Psoas muscle (tissue), 8 donors: ENCODE data around the gene TOR1A. TPM values are rescaled to one million over a fixed set of nuclear protein-coding genes. Genes with fewer than 3 reads are reported as not detected.

Experiments
- ATAC-seq, 4 donors: fragments of 200-7000 bp; cut with Tn5 transposase; one replicate each; pipeline ENCODE4 v1.9.1; 2020; ENCODE audit warnings: moderate library complexity in 3 of 4, mild to moderate bottlenecking in 2 of 4
- DNase-seq, 2 donors: peaks; one replicate each; pipeline ENCODE4 v3.0.0-alpha.2; 2020
- H3K27ac ChIP-seq: fragments of 200-600 bp; one replicate; pipeline ENCODE4 v1.8.0; 2022
- H3K27me3 ChIP-seq, 3 donors: fragments of 200-600 bp in 1 of 3; one replicate each; pipeline versions ENCODE4 v1.6.1 to v1.8.0; 2013 to 2022; ENCODE audit warnings: low read length in 2 of 3, mild to moderate bottlenecking in 2 of 3, moderate library complexity in 1 of 3; ENCODE audit not compliant: insufficient read depth in 3 of 3
- H3K36me3 ChIP-seq, 2 donors: fragments of 200-600 bp in 1 of 2; one replicate each; pipeline versions ENCODE4 v1.6.1 to v1.8.0; 2013 to 2022; ENCODE audit warnings: low read depth in 1 of 2, mild to moderate bottlenecking in 1 of 2, moderate library complexity in 1 of 2; ENCODE audit not compliant: insufficient read depth in 1 of 2
- H3K4me1 ChIP-seq: fragments of 200-600 bp; one replicate; pipeline ENCODE4 v1.8.0; 2022
- H3K4me3 ChIP-seq: fragments of 200-600 bp; one replicate; pipeline ENCODE4 v1.8.0; 2022; ENCODE audit warnings: mild to moderate bottlenecking
- H3K9me3 ChIP-seq: fragments of 200-600 bp; one replicate; pipeline ENCODE4 v1.8.0; 2022
- CTCF ChIP-seq: fragments of 200-600 bp; IDR thresholded peaks from one replicate; pipeline ENCODE4 v1.8.0; 2022; ENCODE audit warnings: antibody characterized with exemption
- whole genome bisulfite sequencing, 3 donors: extraction: QIAGEN DNeasy Blood & Tissue Kit; methylation state at CpG; one replicate each; pipeline versions ENCODE4 v1.1.6 to v1.1.7; 2013; 5-methylcytosine and 5-hydroxymethylcytosine counted together
- intact Hi-C, 2 donors: fragments of 100-400 bp; cut with DNase I; formaldehyde crosslinking; loops; one replicate each; pipeline versions ENCODE4 v1.11.0 to v1.14.2; 2022
- polyA plus RNA-seq, 3 donors: library from polyadenylated mRNA; stranded (reverse); fragments of 200-250 nt; gene quantifications; one replicate each; pipeline ENCODE4 v1.2.3, GENCODE V29; 2013
- total RNA-seq, 4 donors: library from RNA; stranded (reverse); fragmentation: NEBNext Ultra II Directional in 2 of 4; extraction: Animal tissue kit (Norgen Biotek cat#: 25700) in 2 of 4; gene quantifications; one replicate each; pipeline versions ENCODE4 v1.2.1 to v1.2.4, GENCODE V29; 2021 to 2023
- donor health status: healthy with polysubstance abuse.
- donor health status: DM: no; HTN: no; CAD: no; lungs with moderate emphysema.
- donor health status: Bipolar disorder and iron deficiency.
- donor health status: healthy.
- donor health status: DM: yes; HTN: yes; CAD: no.
- donor health status: DM: no; HTN: no; CAD: no.
- donor health status: DM: no; HTN: no; CAD: no.
- donor health status: DM: yes; HTN: yes; CAD: no.

TOR1A gene
- total and polyA plus RNA-seq, 7 donors, result 10.4 to 25.4 (median 17.9) TPM

DNA sequence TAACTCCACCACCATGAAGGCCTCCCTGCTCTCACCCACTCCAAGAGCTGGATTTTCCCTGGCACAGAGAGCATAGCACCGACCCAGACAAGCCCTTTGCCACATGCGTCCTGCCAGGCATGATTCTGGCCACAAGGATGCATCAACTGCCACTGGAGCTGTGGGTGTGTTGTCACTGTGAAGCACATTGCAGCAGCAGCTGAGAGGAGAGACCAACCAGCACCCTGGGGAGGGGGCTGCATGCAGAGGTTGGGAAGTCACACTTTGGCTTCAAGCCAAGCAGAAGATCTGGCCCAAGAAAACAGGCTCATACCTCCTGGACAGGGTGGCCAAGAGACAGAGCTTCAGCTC is 48.5 kb downstream of the TOR1A start:
- WGBS, 3 donors, result 19 to 28% (median 27%) methylated on average over 2 of the region's 2 CpGs
- no peak for DNase-seq
- no peaks in the 10 kb centered on the region for H3K36me3 ChIP-seq
- H3K4me1 ChIP-seq, result no peaks in the 10 kb centered on the region
- no peak overlapping the region for H3K4me3 ChIP-seq
- H3K27ac ChIP-seq, result no peak overlapping the region
- no peaks in the 10 kb centered on the region for H3K9me3 ChIP-seq
- no peak for ATAC-seq
- peaks cover 0 to 22% (median 0%) of the 10 kb centered on the region in 3 donors for H3K27me3 ChIP-seq
- intact Hi-C loops, result no loop called here
- no peak for TF ChIP-seq CTCF

GRCh38 chr9:129774791-129775447 is 49.0 kb downstream of the TOR1A start:
- DNase-seq, result no peak
- no peak for ATAC-seq
- TF ChIP-seq CTCF, result no peak
- no peaks in the 10 kb centered on the region for H3K4me1 ChIP-seq
- 40 to 46% (median 41%) methylated on average over 20 of the region's 20 CpGs for WGBS, 3 donors
- H3K4me3 ChIP-seq, result no peak overlapping the region
- no peaks in the 10 kb centered on the region for H3K36me3 ChIP-seq
- intact Hi-C loops, result no loop called here
- H3K27me3 ChIP-seq, result peaks cover 0 to 22% (median 0%) of the 10 kb centered on the region in 3 donors
- H3K9me3 ChIP-seq, result no peaks in the 10 kb centered on the region
- H3K27ac ChIP-seq, result no peak overlapping the region

- no peak for TF ChIP-seq CTCF
- ATAC-seq (no peak), DNase-seq (peak; percentile 54 to 63)
- intact Hi-C loops, result no loop called here
- 75 to 77% (median 76%) methylated on average over 10 of the region's 10 CpGs for WGBS, 3 donors
- Histone ChIP-seq H3K27ac (no peak overlapping the region), H3K4me3 (no peak overlapping the region), H3K4me1 (no peaks in the 10 kb centered on the region), H3K9me3 (no peaks in the 10 kb centered on the region), H3K27me3 (peaks cover 0 to 22% (median 0%) of the 10 kb centered on the region in 3 donors), H3K36me3 (no peaks in the 10 kb centered on the region)
Observed at GRCh38 chr9:129773262-129774048, 50.5 kb downstream of the TOR1A start.

DNA sequence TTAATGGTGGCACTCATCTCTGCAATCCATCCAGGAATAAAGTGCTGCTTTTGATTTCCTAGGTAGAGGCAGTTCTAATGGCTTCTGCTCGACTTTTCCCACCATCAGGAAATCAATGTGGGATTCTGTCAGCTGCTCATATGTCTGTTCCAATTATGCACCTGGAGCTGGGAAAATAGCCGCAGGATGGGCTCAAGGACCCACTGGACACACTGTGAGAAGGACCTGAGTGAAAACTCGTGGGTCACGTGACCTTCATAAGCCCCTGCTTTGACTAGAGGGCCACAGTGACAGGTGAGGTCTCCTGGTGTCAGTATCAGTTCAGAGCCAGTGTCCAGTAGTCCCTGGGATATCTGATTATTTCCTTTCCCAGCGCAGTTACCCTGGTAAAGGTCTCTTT is 53.2 kb downstream of the TOR1A start:
- H3K9me3 ChIP-seq, result no peaks in the 10 kb centered on the region
- DNase-seq (no peak), ATAC-seq (no peak)
- H3K4me1 ChIP-seq, result no peaks in the 10 kb centered on the region
- 75 to 77% (median 76%) methylated on average over 5 of the region's 5 CpGs for WGBS, 3 donors
- no peak overlapping the region for H3K4me3 ChIP-seq
- no peak overlapping the region for H3K27ac ChIP-seq
- intact Hi-C loops, result no loop called here
- no peak for TF ChIP-seq CTCF
- peaks cover 0 to 14% (median 0%) of the 10 kb centered on the region in 3 donors for H3K27me3 ChIP-seq
- no peaks in the 10 kb centered on the region for H3K36me3 ChIP-seq
